Natural killer cell treated with Interleukin-12 subunit alpha and Interleukin-12 subunit beta and Interleukin-15 and Interleukin-18, amount 100 ng/mL, for 72 hours (primary cell): ENCODE measurements around the gene LRRC23. TPM values are rescaled to one million over a fixed set of nuclear protein-coding genes. Genes with fewer than 3 reads are reported as not detected.

Source experiments
- ATAC-seq, 2 donors: fragments of 150-1000 bp; cut with Tn5 transposase in 1 of 2; sonication (Bioruptor Pico), chemical (Tn5 transposase) in 1 of 2; 2 replicates each; pipeline ENCODE4 v1.10.0; 2021
- DNase-seq: peaks from one replicate; pipeline ENCODE4 v3.0.0; 2022; ENCODE audit warnings: low spot score
- H3K27ac Mint-ChIP-seq, 2 donors: 1 replicate in 1 of 2; 2 replicates in 1 of 2; pipeline ENCODE4 v1.8.0; 2022; ENCODE audit warnings: mixed read lengths in 2 of 2, mild to moderate bottlenecking in 1 of 2, moderate library complexity in 1 of 2
- H3K27me3 Mint-ChIP-seq, 2 donors: 1 replicate in 1 of 2; 2 replicates in 1 of 2; pipeline ENCODE4 v1.8.0; 2022; ENCODE audit warnings: mixed read lengths in 2 of 2
- H3K36me3 Mint-ChIP-seq: one replicate; pipeline ENCODE4 v1.8.0; 2022; ENCODE audit warnings: mixed read lengths
- H3K4me1 Mint-ChIP-seq, 2 donors: 1 replicate in 1 of 2; 2 replicates in 1 of 2; pipeline ENCODE4 v1.8.0; 2022; ENCODE audit warnings: low read depth in 2 of 2, mixed read lengths in 2 of 2, mild to moderate bottlenecking in 1 of 2
- H3K4me3 Mint-ChIP-seq: one replicate; pipeline ENCODE4 v1.8.0; 2022; ENCODE audit warnings: mixed read lengths
- H3K9me3 Mint-ChIP-seq: 2 replicates; pipeline ENCODE4 v1.8.0; 2022; ENCODE audit warnings: mixed read lengths
- total RNA-seq, 2 donors: library from RNA; stranded (reverse); gene quantifications; one replicate each; pipeline ENCODE4 v1.2.3, GENCODE V29; 2022

LRRC23 gene
- total RNA-seq, 2 donors from 2014 or later, result 3.2 to 7.1 TPM

GRCh38 chr12:6953442-6954315 lies 49.1 kb downstream of the LRRC23 start:
- H3K27ac Mint-ChIP-seq, result peak overlapping the region; percentile 95 to 97
- H3K27me3 Mint-ChIP-seq, result no peaks in the 10 kb centered on the region
- DNase-seq (peak; percentile 88), ATAC-seq (peak; percentile 52 to 69)
- peaks cover 79 to 85% of the 10 kb centered on the region in 2 donors for H3K4me1 Mint-ChIP-seq
- H3K4me3 Mint-ChIP-seq, result peak overlapping the region; percentile 92
- no peaks in the 10 kb centered on the region for H3K9me3 Mint-ChIP-seq
- H3K36me3 Mint-ChIP-seq, result peaks cover 4% of the 10 kb centered on the region

GRCh38 chr12:6954316-6955107 lies 49.9 kb downstream of the LRRC23 start:
- Mint-ChIP-seq H3K27ac (peak overlapping the region; percentile 95 to 97), H3K4me3 (peak overlapping the region; percentile 92), H3K36me3 (peaks cover 4% of the 10 kb centered on the region), H3K27me3 (no peaks in the 10 kb centered on the region), H3K4me1 (peaks cover 80 to 87% of the 10 kb centered on the region in 2 donors), H3K9me3 (no peaks in the 10 kb centered on the region)
- ATAC-seq (no peak), DNase-seq (no peak)

- ATAC-seq (no peak), DNase-seq (no peak)
- H3K4me3 Mint-ChIP-seq, result peak overlapping the region; percentile 92
- H3K9me3 Mint-ChIP-seq, result no peaks in the 10 kb centered on the region
- H3K36me3 Mint-ChIP-seq, result peaks cover 4% of the 10 kb centered on the region
- H3K4me1 Mint-ChIP-seq, result peaks cover 74 to 81% of the 10 kb centered on the region in 2 donors
- peak overlapping the region; percentile 95 to 97 for H3K27ac Mint-ChIP-seq
- H3K27me3 Mint-ChIP-seq, result no peaks in the 10 kb centered on the region
Observed at GRCh38 chr12:6955108-6956020, 50.7 kb downstream of the LRRC23 start.

- Mint-ChIP-seq H3K9me3 (no peaks in the 10 kb centered on the region), H3K36me3 (peaks cover 4% of the 10 kb centered on the region), H3K4me1 (peaks cover 75 to 81% of the 10 kb centered on the region in 2 donors), H3K27me3 (no peaks in the 10 kb centered on the region), H3K27ac (peak overlapping the region; percentile 95 to 97), H3K4me3 (peak overlapping the region; percentile 92)
- ATAC-seq, result no peak
- no peak for DNase-seq
Observed at GRCh38 chr12:6956021-6956727, 51.6 kb downstream of the LRRC23 start.

- DNase-seq, result no peak
- Mint-ChIP-seq H3K4me1 (peaks cover 79 to 86% of the 10 kb centered on the region in 2 donors), H3K36me3 (peaks cover 4% of the 10 kb centered on the region), H3K27me3 (no peaks in the 10 kb centered on the region), H3K9me3 (no peaks in the 10 kb centered on the region), H3K27ac (peak overlapping the region; percentile 95 to 97), H3K4me3 (peak overlapping the region; percentile 92)
- ATAC-seq, result no peak
Observed at GRCh38 chr12:6957151-6957701, 52.6 kb downstream of the LRRC23 start.

- DNase-seq (peak; percentile 40), ATAC-seq (no peak)
- Mint-ChIP-seq H3K27me3 (no peaks in the 10 kb centered on the region), H3K27ac (peak overlapping the region; percentile 95 to 97), H3K9me3 (no peaks in the 10 kb centered on the region), H3K4me1 (peaks cover 74 to 82% of the 10 kb centered on the region in 2 donors), H3K36me3 (peaks cover 4% of the 10 kb centered on the region), H3K4me3 (peak overlapping the region; percentile 91)
Observed at GRCh38 chr12:6957741-6958608, 53.4 kb downstream of the LRRC23 start.

GRCh38 chr12:6958609-6959057 lies 54.0 kb downstream of the LRRC23 start:
- Mint-ChIP-seq H3K36me3 (peaks cover 4% of the 10 kb centered on the region), H3K4me1 (peaks cover 70 to 79% of the 10 kb centered on the region in 2 donors), H3K27ac (peak overlapping the region; percentile 95 to 97), H3K27me3 (no peaks in the 10 kb centered on the region), H3K9me3 (no peaks in the 10 kb centered on the region), H3K4me3 (peak overlapping the region; percentile 91)
- ATAC-seq (no peak), DNase-seq (peak; percentile 57)

- Mint-ChIP-seq H3K9me3 (no peaks in the 10 kb centered on the region), H3K4me3 (peak overlapping the region; percentile 91), H3K27me3 (no peaks in the 10 kb centered on the region), H3K27ac (peak overlapping the region; percentile 95 to 97), H3K4me1 (peaks cover 66 to 74% of the 10 kb centered on the region in 2 donors), H3K36me3 (peaks cover 4% of the 10 kb centered on the region)
- DNase-seq (peak; percentile 89), ATAC-seq (peak; percentile 73 to 75)
Observed at GRCh38 chr12:6959058-6959804, 54.6 kb downstream of the LRRC23 start.

- Mint-ChIP-seq H3K4me1 (peaks cover 58 to 66% of the 10 kb centered on the region in 2 donors), H3K9me3 (no peaks in the 10 kb centered on the region), H3K36me3 (peaks cover 4% of the 10 kb centered on the region), H3K27me3 (no peaks in the 10 kb centered on the region), H3K4me3 (peak overlapping the region; percentile 91), H3K27ac (peak overlapping the region; percentile 96 to 97)
- DNase-seq (no peak), ATAC-seq (no peak)
Observed at GRCh38 chr12:6959805-6960592, 55.4 kb downstream of the LRRC23 start.

- no peaks in the 10 kb centered on the region for H3K9me3 Mint-ChIP-seq
- H3K27ac Mint-ChIP-seq, result peak overlapping the region; percentile 96
- H3K27me3 Mint-ChIP-seq, result no peaks in the 10 kb centered on the region
- H3K4me1 Mint-ChIP-seq, result peaks cover 62 to 63% of the 10 kb centered on the region in 2 donors
- H3K36me3 Mint-ChIP-seq, result peaks cover 9% of the 10 kb centered on the region
- DNase-seq (no peak), ATAC-seq (peak; percentile 63 to 69)
- peak overlapping the region; percentile 89 for H3K4me3 Mint-ChIP-seq
Observed at GRCh38 chr12:6960593-6961277, 56.1 kb downstream of the LRRC23 start.
